GM21423 (cell line): ENCODE measurements around the gene ZEB2.

ENCODE experiments used
- ATAC-seq: cut with Tn5 transposase; IDR thresholded peaks from one replicate; pipeline ENCODE4 v1.9.1; 2021; ENCODE audit warnings: mild to moderate bottlenecking, moderate library complexity; ENCODE audit not compliant: unreplicated experiment

ZEB2 gene

DNA sequence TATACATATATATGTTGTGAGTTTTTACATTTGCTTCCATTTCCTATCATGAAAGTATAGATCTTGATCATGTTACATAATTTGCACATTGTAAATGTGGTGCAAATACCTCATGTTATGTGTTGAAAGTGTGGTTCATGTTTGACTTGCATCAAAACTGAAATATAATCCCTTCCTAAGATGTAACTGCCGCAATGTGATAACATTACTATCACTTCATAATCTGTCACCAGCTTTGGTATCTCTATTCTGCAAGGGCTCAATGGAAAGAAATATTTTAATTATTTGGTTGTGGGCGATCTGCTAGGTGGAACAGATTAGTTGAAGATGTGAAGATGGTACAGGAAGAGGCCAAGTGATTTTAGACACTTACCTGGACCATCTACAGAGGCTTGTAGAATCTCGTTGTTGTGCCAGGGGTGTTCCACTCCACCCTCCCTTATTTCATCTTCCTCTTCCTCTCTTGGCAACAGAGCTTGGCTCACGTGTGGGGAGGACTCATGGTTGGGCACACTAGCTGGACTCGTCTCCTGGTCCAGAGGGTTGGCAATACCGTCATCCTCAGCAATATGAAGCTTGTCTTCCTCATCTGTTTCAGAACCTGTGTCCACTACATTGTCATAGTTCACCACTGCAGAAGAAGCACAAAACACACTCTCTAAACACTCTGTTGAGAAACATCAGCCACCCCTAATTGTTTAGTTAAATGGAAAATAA is 90.4 kb downstream of the ZEB2 start:
- no peak for ATAC-seq

DNA sequence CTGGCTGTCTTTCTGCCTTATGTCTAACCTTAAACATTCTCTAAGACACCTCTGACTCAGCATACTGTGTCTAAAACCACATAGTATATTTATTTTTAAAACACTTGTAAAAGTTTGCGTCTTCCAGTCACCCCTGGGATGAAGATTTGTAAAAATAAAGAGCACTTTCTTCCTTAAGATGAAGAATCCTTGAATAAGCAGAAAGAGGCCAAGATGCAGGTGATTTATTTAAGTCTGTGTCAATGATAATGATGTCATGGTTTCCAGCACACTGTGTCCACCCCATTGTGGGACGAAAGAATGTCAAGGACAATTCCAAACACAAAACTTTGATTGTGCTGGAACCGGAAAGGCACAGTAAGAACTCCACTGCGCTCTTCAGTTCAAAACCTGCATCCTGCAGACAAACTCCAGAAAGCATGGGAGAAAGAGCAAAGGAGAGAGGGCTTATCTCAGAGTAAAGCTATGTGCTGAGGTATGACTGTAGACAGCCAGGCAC is 92.9 kb downstream of the ZEB2 start:
- no peak for ATAC-seq

DNA sequence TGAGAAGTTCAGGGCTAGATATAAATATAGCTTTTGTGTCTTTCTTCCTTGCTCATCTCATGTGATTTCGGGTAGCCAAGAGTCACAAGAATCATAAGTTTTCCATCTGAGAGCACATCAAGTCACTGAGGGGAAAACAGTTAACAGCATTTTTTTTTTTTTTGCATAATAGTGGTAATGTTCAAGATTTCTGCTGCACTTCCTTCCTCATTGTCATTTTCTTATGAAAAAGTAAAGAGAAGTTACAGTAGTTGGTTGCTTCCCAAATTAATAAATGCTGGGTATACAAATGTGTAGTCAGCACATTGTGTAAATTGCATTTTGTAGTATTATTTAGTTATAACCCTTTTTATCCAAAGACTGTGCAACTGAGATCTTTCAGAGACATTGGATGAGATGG is 93.6 kb downstream of the ZEB2 start:
- no peak for ATAC-seq

DNA sequence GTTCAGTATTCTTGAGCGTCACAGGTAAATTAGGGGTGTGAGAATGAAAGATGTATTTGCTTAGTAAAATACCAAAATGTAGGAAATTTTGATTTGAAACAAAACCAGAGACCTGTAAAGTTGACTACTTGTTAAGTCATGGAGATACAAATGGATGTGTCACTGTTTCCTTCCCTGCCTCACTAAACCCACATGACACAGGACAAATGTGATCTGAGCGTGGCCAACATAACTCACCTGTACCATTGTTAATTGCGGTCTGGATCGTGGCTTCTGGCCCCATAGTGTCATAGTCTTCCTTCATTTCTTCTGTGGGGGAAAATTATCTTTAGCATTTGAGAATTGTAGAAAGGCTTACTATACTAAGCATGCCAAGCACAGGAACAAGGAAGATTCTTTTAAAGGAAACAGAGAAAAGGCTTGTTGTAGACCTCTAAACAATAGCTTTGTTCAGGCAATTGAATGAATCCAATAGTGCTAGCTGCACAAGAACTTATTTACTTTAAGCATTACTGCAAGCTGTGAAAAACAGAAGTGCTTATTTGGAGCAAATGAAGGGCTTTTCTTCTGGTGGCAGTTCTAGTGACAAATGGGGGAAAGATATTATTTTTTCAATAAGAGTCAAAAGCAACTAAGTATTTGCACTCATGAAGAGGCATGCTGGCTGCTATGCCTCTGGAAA is 95.2 kb downstream of the ZEB2 start:
- no peak for ATAC-seq

DNA sequence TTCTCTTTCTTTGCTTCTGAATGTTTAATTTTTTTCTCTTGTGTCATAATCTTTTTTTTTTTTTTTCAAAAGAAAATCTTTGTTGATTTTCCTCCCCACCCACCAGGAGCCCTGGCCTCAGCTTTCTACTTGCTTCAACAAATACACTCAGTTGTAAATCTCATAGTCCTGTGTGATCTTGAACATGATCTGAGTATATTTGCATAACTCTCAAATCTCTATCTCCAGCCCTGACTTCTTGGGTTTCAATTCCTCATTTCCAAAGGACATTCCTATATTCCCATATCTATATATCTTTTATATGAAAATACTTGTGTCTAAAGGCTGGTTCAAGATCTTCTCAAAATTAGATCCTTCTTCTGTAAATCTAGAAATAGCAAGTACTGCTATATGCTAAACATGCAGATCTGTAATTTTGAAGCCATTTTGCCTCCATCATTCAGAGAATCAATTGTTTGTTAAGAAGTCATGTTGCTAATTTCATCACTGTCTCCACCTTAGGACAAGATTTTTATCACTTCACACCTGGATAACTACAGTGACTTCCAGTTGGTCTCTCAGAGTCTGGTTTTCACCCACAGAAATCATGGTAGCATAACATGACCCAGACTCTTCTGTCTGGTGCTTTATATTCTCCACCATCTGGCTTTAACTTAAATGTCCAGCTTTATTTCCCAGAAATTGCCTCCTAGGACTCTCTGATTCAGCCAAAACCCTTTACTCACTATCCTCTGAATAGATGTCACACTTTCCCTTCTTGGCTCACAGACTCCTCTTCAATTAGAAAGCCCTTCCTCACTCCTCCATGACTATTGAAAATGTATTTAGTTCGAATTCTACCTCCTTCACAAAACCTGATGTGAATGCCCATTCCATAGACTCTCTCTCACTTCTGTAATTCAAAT is 98.1 kb downstream of the ZEB2 start:
- no peak for ATAC-seq

DNA sequence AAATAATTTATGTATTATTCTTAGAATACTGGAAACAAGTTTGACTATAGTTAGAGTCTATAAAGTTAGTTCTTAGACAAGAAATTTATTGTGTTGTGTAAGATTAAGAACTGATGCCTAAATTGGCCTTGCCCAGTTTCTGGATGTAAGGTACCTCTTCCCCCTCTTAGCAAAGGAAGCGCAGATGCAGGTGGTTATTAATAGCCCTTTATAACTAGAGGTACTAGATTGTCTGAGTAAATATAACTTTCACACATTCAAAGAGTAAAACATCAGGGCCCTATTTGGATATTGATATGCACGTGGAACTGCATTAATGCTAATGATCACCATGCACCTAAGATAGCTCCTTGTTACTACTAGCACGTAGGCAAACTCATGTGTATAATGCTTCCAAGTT is 100.7 kb downstream of the ZEB2 start:
- ATAC-seq: no peak

DNA sequence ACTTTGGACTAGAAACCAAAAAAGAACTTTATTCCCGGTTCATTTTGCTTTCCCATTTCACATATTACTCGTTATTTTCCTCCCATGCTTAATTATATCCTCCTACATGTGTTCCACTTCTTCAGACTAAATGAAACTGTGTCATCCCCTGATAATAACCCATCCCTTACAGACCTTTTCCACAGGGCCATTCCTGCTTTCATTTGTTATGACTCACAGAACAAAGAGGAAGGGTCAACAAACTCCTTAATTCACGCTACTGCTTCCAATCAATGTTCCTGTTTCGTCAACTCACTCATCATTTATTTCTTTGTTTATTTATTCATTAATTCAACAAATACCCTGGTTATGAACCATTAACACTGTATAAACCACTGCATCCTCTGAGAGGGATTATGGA is 104.5 kb downstream of the ZEB2 start:
- ATAC-seq: no peak

DNA sequence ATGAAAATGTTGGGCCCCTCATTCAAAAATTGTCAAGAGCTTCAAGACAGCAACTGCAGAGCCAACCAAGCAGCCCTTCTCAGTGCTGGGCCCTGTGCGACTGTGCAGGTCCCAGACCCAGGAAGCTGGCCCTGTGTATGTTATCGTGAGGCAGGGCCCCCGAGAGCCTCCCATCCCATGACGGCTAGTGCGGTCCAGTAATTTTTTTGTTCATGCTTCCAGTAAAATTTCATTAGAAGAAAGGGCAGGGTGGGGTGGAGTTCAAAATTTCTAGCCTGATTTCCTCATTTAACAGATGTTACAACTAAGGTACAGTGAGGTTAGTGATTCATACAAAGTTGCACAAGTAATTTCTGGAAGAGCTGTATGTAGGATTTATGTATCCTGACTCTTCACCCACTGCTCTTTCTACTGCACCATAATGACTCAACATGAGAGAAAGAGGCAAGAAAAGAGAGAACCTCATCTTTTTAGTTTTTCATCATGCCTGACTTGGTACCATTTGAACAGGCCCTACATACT is 105.5 kb downstream of the ZEB2 start:
- ATAC-seq: no peak

DNA sequence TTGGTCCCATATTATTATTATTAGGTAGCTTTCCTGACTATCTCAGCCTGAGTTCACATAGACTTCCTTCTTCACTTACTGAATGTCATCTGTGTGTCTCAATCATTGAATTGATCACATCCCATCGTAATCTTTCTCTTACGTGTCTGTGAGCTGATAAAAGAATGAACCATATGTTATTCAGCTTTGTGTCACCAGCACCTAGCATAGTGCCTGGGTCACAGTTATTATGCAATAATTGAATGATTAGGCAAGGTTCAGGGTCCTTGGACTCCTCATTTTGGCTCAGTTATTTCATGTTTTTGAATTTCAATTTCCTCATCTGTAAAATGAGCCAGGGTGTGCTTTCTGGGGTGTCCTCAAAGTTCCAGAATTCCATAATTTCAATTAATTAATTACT is 107.2 kb downstream of the ZEB2 start:
- ATAC-seq: no peak

DNA sequence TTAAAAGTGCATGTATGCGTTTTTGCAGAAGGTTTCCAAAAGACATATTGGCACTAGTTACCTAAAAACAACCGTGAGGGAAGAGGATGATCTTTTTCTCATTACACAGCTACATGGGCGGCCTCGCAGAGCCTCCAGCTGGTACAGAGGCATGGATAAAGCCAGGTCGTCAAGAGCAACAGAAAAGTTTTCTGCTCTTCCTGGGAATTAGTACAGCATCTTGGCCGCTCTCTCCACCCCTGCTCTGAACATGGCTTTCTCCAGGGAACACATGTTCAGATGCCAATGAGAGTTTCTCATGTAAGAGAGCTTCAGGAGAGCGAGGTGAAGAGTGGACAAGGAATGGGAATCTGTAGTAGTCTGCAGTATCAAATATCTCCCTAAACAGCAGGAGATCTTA is 108.4 kb downstream of the ZEB2 start:
- ATAC-seq: no peak

DNA sequence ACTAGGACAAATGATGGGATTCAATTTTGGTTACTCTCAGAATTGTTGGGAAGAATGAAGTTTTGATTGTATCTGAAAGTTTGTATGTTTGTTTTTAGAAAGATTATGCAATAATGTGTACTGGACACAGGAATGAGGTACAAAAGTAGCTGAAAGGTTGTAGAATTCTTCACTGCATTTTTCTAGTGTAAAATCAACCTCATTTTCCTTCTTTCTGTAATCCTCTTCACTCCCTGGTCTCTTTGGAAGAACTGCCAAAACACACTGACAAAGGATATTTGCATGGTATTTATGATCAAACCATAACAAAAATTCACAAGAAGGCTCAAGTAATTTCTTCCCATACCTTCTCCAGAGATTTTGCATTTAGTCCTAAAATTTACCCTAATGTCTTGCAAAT is 110.7 kb downstream of the ZEB2 start:
- no peak for ATAC-seq

DNA sequence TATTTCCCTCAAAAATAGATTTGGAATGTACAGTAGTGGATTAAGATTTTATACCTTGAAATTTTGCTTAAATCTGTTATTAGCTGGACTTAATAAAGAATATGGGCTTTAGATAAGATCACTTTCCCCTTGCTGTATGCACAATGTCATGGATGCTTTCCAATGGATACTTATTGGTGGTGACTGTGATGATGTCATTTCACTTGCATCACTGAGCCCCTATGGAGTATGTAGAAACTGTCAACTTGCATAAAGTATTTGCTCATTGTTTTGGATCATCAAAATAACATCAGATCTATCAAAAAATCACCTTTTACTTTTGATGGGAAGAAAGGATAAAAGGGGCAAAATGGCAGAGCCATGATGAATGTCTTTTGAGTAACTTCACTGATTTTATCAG is 112.7 kb downstream of the ZEB2 start:
- no peak for ATAC-seq

DNA sequence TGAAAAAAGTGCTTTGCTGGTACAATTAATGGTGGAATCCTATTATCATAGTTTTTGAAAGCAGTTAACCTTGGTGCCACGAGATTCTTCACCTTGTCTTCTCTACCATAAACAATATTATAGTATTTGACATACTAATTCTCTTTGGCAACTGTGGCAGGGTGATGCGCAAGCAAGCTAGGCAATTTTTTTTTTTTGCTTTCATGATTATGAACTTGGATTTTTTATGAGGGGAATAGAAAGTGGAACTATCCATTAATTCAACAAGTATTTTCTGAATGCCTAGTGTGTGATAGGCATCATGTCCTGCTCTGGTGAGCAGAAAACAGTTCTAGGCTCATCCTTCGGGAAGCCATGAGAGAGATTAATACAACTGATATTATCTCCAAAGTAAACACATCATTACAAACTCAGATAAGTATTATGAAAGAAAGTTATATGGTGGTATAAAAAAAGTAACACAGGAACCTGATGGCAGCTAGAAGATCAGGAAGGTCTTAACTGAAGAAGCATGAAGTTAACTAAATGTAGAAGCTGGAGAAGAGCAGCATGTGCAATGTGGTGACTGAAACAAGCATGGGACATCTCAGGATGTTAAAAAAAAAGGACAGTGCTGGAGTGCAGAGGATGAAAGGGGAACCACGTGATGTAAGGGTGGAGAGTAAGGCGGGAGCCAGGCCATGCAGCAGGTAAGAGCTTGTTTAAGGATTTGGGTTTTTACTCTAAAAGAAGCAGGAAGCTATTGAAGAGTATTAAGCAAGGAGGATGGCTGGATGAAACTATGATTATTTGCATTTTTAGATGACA is 113.7 kb downstream of the ZEB2 start:
- ATAC-seq: no peak

DNA sequence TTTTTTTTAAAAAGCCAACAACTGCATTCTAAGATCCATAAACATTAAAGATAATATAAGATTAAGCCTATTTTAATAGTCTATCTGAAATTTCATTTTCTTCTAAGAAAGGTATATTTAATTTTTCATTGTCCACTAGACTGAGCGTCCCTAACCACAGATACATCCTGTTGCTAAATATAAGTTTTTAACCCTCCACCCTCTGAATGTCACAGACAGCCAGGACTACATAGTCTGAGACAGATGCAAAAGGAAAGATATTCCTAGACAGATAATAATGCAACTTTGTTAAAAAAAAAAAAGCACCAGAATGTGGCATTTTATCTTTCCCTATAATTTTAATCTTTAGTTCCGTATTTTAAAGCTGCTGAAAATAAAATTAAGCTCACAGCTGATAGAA is 114.6 kb downstream of the ZEB2 start:
- ATAC-seq: no peak

DNA sequence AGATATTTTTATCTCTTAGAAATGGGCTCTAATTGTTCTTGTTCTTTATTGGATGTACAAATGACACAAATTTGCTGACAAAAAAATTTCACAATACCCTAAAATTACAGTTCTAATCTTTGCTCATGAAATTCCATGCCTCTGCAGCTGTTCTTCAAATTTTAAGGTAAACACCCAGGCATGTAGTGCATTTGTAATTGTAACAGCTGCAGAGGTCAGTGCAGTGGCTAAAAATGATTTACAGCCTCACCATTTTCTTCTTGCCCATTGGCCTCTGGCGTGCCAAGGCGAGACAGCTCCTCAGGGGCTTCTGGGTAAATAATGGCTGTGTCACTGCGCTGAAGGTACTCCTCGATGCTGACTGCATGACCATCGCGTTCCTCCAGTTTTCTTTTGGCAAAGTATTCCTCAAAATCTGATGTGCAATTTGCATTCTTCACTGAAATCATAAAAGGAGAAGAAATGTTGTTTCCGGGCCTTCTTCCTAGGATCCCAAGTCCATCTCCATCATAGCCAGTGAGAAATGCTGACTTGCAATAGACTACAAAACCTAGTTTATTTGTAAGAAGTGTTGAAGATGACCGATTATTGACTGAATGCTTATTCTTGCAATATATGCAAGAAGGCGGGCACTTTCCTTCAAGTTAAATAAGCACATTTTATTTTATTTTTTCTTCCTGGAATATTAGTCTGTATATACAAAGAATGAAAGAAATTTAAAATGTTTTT is 115.2 kb downstream of the ZEB2 start:
- ATAC-seq: no peak

DNA sequence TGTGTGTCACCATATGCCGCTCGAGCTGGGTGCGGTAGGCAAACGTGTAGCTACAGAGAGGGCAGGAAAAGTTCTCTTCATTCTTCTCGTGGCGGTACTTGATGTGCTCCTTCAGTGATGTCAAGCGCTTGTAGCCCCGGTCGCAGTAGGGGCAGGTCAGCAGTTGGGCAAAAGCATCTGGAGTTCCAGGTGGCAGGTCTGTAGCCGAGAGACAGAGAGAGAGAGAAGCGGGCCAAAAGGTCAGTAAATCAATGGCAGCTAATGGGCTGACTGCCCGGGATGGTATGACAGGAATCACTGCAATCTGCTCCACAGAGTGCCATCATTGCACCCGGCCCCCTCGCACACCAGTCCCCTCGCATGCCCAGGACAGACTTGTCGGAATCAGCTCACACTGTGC is 116.0 kb downstream of the ZEB2 start:
- no peak for ATAC-seq

DNA sequence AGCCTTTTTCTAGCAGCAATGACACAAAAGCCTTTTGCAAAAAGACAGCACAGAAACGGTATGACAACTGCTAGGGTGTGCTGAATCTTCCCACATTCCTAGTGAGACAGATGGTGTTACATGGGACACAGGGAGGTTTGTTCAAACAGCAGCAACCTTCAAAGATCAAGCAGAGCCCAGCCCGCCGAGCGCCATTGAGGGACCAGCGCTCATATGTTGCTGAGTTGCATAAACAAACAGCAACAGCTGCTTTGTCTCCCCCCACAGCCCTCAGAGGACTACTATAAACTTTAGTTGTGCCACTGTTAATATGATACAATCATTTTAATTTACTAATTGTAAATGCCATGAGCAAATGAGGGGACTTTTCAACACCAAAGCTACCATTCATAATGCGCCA is 117.7 kb downstream of the ZEB2 start:
- no peak for ATAC-seq

DNA sequence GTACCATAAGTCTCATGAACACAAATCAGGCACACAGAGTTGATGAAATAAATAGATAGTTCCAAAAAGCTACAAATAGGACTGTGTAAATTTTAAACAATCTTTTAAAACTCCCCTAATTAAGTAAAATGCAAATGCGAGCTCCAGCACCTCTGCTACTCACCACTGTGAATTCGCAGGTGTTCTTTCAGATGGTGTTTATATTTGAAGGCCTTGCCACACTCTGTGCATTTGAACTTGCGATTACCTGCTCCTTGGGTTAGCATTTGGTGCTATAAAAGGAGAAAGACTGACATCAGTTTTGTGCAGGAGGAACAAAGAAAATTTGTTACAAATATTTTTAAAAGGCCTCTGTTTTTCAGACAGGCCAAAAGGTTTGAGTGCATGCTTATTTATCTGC is 118.9 kb downstream of the ZEB2 start:
- no peak for ATAC-seq

DNA sequence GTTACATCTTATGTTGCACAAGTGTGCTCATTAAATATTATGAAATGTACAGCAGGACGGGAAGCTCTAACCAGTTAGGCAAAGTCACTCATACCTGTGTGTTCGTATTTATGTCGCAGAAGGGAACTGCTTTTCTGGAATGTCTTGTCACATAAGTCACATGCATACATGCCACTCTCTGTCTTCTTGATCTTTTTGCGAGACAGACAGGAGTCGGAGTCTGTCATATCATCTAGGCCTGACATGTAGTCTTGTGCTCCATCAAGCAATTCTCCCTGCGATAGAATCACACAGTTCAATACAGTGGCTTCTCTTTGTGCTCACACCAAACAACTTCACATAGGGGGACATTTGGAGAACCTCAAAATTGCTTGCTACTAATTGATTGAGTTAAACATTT is 123.6 kb downstream of the ZEB2 start:
- no peak for ATAC-seq

DNA sequence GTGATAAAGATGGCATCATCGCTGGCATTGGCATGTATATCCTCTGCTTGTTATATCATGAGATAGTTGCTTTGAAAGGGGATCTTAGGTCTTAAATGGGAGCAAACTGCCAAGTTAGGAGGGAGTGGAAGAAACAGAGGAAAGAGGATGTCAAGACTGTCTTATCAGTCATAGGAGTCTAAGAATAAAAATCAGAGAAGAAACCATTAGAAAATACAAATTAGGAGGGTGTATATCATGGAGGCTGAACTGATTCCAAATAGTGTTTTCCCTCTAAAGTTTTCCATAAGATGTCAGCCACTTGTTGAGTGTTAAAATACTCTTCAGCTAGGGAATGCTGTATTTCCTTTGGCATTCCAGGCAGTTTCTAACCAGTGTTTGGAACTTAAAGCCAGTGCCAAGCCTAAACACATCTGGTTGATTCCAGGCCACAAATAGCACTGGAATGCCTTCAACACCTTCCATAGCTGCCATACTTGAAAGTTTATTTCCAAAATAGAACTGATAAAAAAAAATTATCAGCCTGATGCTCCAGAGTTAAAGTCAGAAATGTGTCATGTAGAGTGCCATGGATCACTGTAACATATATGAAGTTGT is 129.4 kb downstream of the ZEB2 start:
- ATAC-seq: no peak
